Astrocyte (in vitro differentiated cells and primary cell): ENCODE data around the gene ATP8B1. TPM values are rescaled to one million over a fixed set of nuclear protein-coding genes. Genes with fewer than 3 reads are reported as not detected.
A peak's percentile ranks its signal among the peaks of the same experiment; 100 is the strongest.

Experiments
- DNase-seq: peaks from one replicate; pipeline ENCODE4 v3.0.0-alpha.2; 2010; ENCODE audit warnings: low read depth
- FAIRE-seq: peaks from 2 replicates; lab custom pipeline; 2011; peaks lifted over from hg19 to GRCh38; lab: Jason Lieb, UNC
- H2AFZ ChIP-seq: 2 replicates; pipeline ENCODE4 v1.6.0; 2012; ENCODE audit warnings: low read depth, low read length, inconsistent platforms
- H3K27ac ChIP-seq: 2 replicates; pipeline ENCODE4 v1.5.1; 2011; ENCODE audit warnings: low read depth, low read length, inconsistent platforms
- H3K27me3 ChIP-seq: 2 replicates; pipeline ENCODE4 v1.6.0; 2011; ENCODE audit warnings: low read length, inconsistent platforms; ENCODE audit not compliant: insufficient read depth
- H3K36me3 ChIP-seq: 2 replicates; pipeline ENCODE4 v1.5.1; 2011; ENCODE audit warnings: low read length, inconsistent platforms; ENCODE audit not compliant: insufficient read depth
- H3K4me1 ChIP-seq: 2 replicates; pipeline ENCODE4 v1.5.1; 2011; ENCODE audit warnings: low read length, inconsistent platforms; ENCODE audit not compliant: insufficient read depth
- H3K4me2 ChIP-seq: 2 replicates; pipeline ENCODE4 v1.6.0; 2012; ENCODE audit warnings: low read length, inconsistent platforms
- H3K4me3 ChIP-seq: 2 replicates; pipeline ENCODE4 v1.5.1; 2011; ENCODE audit warnings: low read depth, mild to moderate bottlenecking, low read length, inconsistent platforms; ENCODE audit not compliant: insufficient read depth
- H3K79me2 ChIP-seq: 2 replicates; pipeline ENCODE4 v1.6.0; 2012; ENCODE audit warnings: mild to moderate bottlenecking, low read length, inconsistent platforms; ENCODE audit not compliant: insufficient read depth
- H3K9ac ChIP-seq: 2 replicates; pipeline ENCODE4 v1.6.0; 2012; ENCODE audit warnings: mild to moderate bottlenecking, low read length, inconsistent platforms
- H3K9me3 ChIP-seq: 2 replicates; pipeline ENCODE4 v1.5.1; 2012; ENCODE audit warnings: low read depth, mild to moderate bottlenecking, low read length, inconsistent platforms; ENCODE audit not compliant: insufficient read depth
- H4K20me1 ChIP-seq: 2 replicates; pipeline ENCODE4 v1.6.0; 2012; ENCODE audit warnings: low read length, inconsistent platforms; ENCODE audit not compliant: insufficient read depth
- H3K27ac Mint-ChIP-seq: one replicate; pipeline ENCODE4 v1.8.0; 2021; ENCODE audit warnings: mild to moderate bottlenecking, mixed read lengths; ENCODE audit not compliant: unreplicated experiment
- H3K27me3 Mint-ChIP-seq: one replicate; pipeline ENCODE4 v1.8.0; 2021; ENCODE audit warnings: low read depth, mixed read lengths; ENCODE audit not compliant: unreplicated experiment
- H3K36me3 Mint-ChIP-seq: one replicate; pipeline ENCODE4 v1.8.0; 2021; ENCODE audit warnings: low read depth, mixed read lengths; ENCODE audit not compliant: unreplicated experiment
- H3K4me1 Mint-ChIP-seq: one replicate; pipeline ENCODE4 v1.8.0; 2021; ENCODE audit warnings: low read depth, mixed read lengths; ENCODE audit not compliant: unreplicated experiment
- H3K4me3 Mint-ChIP-seq: one replicate; pipeline ENCODE4 v1.8.0; 2021; ENCODE audit warnings: mild to moderate bottlenecking, moderate library complexity, mixed read lengths; ENCODE audit not compliant: unreplicated experiment
- H3K9me3 Mint-ChIP-seq: one replicate; pipeline ENCODE4 v1.8.0; 2021; ENCODE audit warnings: mild to moderate bottlenecking, mixed read lengths; ENCODE audit not compliant: unreplicated experiment
- EZH2 ChIP-seq: IDR thresholded peaks from 2 replicates; pipeline ENCODE4 v1.6.1; 2012; ENCODE audit warnings: mild to moderate bottlenecking, low read length, inconsistent platforms; ENCODE audit not compliant: insufficient read depth
- total RNA-seq: library from RNA; stranded (reverse); gene quantifications from 2 replicates; pipeline ENCODE4 v1.2.1, GENCODE V29; 2021
- TF ChIP-seq, protein P1 (sequence below): IDR thresholded peaks from 2 replicates; pipeline ENCODE4 v1.5.1; 2011; ENCODE audit warnings: low read depth, mild to moderate bottlenecking, inconsistent platforms, low read length, moderate library complexity; ENCODE audit not compliant: insufficient read depth

Gene ATP8B1
- total RNA-seq, 1 donor from 2014 or later = 10.4 TPM

DNA sequence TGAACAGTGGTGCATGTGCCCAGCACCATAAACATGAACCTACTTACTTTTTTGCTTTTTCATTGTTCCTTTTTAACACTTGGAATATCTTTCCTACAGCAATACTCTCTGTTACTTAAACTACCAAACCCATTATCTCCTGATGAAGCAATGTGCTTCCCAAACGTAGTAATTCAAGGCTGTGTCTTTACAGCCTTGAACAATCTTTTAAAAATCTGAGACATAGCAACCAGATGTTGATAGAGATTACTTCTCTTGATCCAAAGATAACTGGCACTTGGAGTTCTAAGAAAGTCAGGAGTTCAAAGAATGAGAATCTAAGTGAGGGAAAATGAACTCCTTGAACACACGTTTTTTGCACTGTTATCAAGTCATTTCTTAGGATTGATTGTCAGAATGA lies 40.4 kb downstream of the ATP8B1 start:
- no peaks in the 10 kb centered on the region for H3K4me1 Mint-ChIP-seq
- no peak overlapping the region for H3K4me3 ChIP-seq
- no peaks in the 10 kb centered on the region for H3K4me1 ChIP-seq
- peaks cover 45% of the 10 kb centered on the region for H4K20me1 ChIP-seq
- no peak overlapping the region for H3K27ac ChIP-seq
- peaks cover 11% of the 10 kb centered on the region for H3K36me3 ChIP-seq
- TF ChIP-seq, protein P1, sequence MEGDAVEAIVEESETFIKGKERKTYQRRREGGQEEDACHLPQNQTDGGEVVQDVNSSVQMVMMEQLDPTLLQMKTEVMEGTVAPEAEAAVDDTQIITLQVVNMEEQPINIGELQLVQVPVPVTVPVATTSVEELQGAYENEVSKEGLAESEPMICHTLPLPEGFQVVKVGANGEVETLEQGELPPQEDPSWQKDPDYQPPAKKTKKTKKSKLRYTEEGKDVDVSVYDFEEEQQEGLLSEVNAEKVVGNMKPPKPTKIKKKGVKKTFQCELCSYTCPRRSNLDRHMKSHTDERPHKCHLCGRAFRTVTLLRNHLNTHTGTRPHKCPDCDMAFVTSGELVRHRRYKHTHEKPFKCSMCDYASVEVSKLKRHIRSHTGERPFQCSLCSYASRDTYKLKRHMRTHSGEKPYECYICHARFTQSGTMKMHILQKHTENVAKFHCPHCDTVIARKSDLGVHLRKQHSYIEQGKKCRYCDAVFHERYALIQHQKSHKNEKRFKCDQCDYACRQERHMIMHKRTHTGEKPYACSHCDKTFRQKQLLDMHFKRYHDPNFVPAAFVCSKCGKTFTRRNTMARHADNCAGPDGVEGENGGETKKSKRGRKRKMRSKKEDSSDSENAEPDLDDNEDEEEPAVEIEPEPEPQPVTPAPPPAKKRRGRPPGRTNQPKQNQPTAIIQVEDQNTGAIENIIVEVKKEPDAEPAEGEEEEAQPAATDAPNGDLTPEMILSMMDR = no peak
- no peak for TF ChIP-seq EZH2
- H3K9me3 ChIP-seq = no peaks in the 10 kb centered on the region
- H3K9me3 Mint-ChIP-seq = no peaks in the 10 kb centered on the region
- no peaks in the 10 kb centered on the region for H3K27me3 ChIP-seq
- DNase-seq = no peak
- no peak overlapping the region for H3K4me2 ChIP-seq
- H3K36me3 Mint-ChIP-seq = peaks cover 4% of the 10 kb centered on the region
- no peak overlapping the region for H3K9ac ChIP-seq
- no peak overlapping the region for H3K27ac Mint-ChIP-seq
- FAIRE-seq = no peak
- H3K79me2 ChIP-seq = peaks cover 73% of the 10 kb centered on the region
- H3K27me3 Mint-ChIP-seq = peaks cover 3% of the 10 kb centered on the region
- no peak overlapping the region for H2AFZ ChIP-seq
- H3K4me3 Mint-ChIP-seq = no peak overlapping the region

DNA sequence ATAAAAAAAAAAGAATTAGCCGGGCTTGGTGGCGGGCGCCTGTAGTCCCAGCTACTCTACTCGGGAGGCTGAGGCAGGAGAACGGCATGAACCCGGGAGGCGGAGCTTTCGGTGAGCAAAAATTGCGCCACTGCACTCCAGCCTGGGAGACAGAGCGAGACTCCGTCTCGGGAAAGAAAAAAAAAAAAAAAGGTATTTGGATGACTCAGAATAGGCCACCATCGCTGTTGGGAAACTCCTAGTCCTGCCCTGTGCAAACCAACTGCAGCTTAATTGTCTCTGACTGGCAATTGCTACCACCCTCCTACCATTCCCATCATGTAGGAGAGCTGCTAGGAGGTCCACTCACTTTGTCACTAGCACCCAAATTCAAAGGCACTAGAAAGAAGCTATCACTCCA lies 43.5 kb downstream of the ATP8B1 start:
- peaks cover 1% of the 10 kb centered on the region for H3K9me3 Mint-ChIP-seq
- Histone ChIP-seq H3K27ac (no peak overlapping the region), H3K4me2 (no peak overlapping the region), H2AFZ (no peak overlapping the region), H3K9ac (no peak overlapping the region), H3K9me3 (no peaks in the 10 kb centered on the region), H3K4me1 (no peaks in the 10 kb centered on the region), H3K27me3 (no peaks in the 10 kb centered on the region), H3K4me3 (no peak overlapping the region), H3K79me2 (peaks cover 76% of the 10 kb centered on the region), H3K36me3 (peaks cover 18% of the 10 kb centered on the region), H4K20me1 (peaks cover 37% of the 10 kb centered on the region)
- FAIRE-seq (no peak), DNase-seq (peak; percentile 32)
- peaks cover 1% of the 10 kb centered on the region for H3K36me3 Mint-ChIP-seq
- H3K27me3 Mint-ChIP-seq = no peaks in the 10 kb centered on the region
- no peaks in the 10 kb centered on the region for H3K4me1 Mint-ChIP-seq
- H3K4me3 Mint-ChIP-seq = no peak overlapping the region
- TF ChIP-seq, protein P1 = no peak
- no peak overlapping the region for H3K27ac Mint-ChIP-seq

DNA sequence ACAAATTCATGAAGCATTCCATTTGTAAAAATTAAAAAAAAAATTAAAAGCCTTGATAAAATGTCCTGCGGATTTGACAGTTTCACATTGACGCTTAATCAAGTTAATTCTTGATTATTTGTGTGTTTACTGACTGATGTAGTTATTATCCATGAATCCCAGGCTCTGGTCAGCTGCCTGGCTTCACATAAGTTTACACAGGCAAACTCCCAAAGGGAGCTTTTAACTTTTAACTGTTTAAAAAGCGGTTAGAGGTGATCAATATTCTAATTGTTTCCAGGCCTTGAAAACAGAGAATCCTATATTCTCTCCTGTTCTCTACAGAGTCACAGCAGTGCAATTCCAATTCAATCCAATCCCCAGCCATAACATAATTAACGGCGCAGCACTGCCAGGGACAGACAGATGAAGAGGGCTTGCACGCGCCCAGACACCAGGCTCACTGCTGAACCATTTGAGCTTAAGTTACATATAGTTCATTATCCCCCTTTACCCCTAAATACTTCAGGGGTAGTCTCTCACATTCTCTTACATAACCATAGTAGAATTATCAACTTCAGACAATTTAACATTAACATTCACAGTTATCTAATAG lies 47.5 kb downstream of the ATP8B1 start:
- no peak overlapping the region for H3K27ac ChIP-seq
- peaks cover 82% of the 10 kb centered on the region for H3K79me2 ChIP-seq
- H3K4me1 ChIP-seq = no peaks in the 10 kb centered on the region
- H3K27me3 ChIP-seq = no peaks in the 10 kb centered on the region
- H4K20me1 ChIP-seq = peaks cover 22% of the 10 kb centered on the region
- H3K9me3 ChIP-seq = no peaks in the 10 kb centered on the region
- no peak overlapping the region for H3K4me3 ChIP-seq
- TF ChIP-seq EZH2 = no peak
- TF ChIP-seq, protein P1 = no peak
- H3K9ac ChIP-seq = no peak overlapping the region
- no peak for FAIRE-seq
- H2AFZ ChIP-seq = no peak overlapping the region
- Mint-ChIP-seq H3K27ac (no peak overlapping the region), H3K36me3 (no peaks in the 10 kb centered on the region), H3K9me3 (peaks cover 1% of the 10 kb centered on the region), H3K4me1 (peaks cover 2% of the 10 kb centered on the region), H3K4me3 (no peak overlapping the region), H3K27me3 (no peaks in the 10 kb centered on the region)
- DNase-seq = no peak
- no peak overlapping the region for H3K4me2 ChIP-seq
- peaks cover 12% of the 10 kb centered on the region for H3K36me3 ChIP-seq
